ENCODE results near the gene CASKIN2. TPM values are rescaled to one million over a fixed set of nuclear protein-coding genes. Genes with fewer than 3 reads are reported as not detected.
A peak's percentile ranks its signal among the peaks of the same experiment; 100 is the strongest.

The CASKIN2 gene
- total and polyA plus RNA-seq, 3 donors from 2014 or later, result 15.6 to 22.6 (median 16.9) TPM

- intact Hi-C loops (cut with DNase I; ENCODE audit: low total_unique reads), result no loop called here
- TF ChIP-seq CTCF (IDR thresholded peaks at IDR 0.05) (no peak), POLR2A (IDR thresholded peaks at IDR 0.05) (no peak)
- Histone ChIP-seq H3K36me3 (ENCODE audit: low read depth, missing control alignments) (no peaks in the 10 kb centered on the region), H3K4me3 (no peak overlapping the region), H3K27ac (no peak overlapping the region), H3K27me3 (no peaks in the 10 kb centered on the region), H3K4me1 (peaks cover 6% of the 10 kb centered on the region), H3K9me3 (no peaks in the 10 kb centered on the region)
- DNase-seq, result no peak
- WGBS, 2 donors, result 79 to 84% methylated on average over 14 of the region's 14 CpGs
These were observed 37.3 kb upstream of the CASKIN2 start for GRCh38 chr17:75552425-75553294.

GRCh38 chr17:75551266-75551665, 35.9 kb upstream of the CASKIN2 start:
- 66 to 81% methylated on average over 7 of the region's 7 CpGs for WGBS, 2 donors
- H3K4me1 ChIP-seq, result no peaks in the 10 kb centered on the region
- DNase-seq, result peak; percentile 35
- intact Hi-C loops (cut with DNase I; ENCODE audit: low total_unique reads), result no loop called here
- TF ChIP-seq CTCF (IDR thresholded peaks at IDR 0.05), result no peak
- TF ChIP-seq POLR2A (IDR thresholded peaks at IDR 0.05), result no peak
- no peak overlapping the region for H3K27ac ChIP-seq
- H3K9me3 ChIP-seq, result no peaks in the 10 kb centered on the region
- H3K4me3 ChIP-seq, result no peak overlapping the region
- H3K27me3 ChIP-seq, result no peaks in the 10 kb centered on the region
- H3K36me3 ChIP-seq (ENCODE audit: low read depth, missing control alignments), result no peaks in the 10 kb centered on the region

- Histone ChIP-seq H3K4me1 (no peaks in the 10 kb centered on the region), H3K36me3 (ENCODE audit: low read depth, missing control alignments) (no peaks in the 10 kb centered on the region), H3K27me3 (no peaks in the 10 kb centered on the region), H3K9me3 (no peaks in the 10 kb centered on the region), H3K27ac (no peak overlapping the region), H3K4me3 (no peak overlapping the region)
- no peak for DNase-seq
- TF ChIP-seq POLR2A (IDR thresholded peaks at IDR 0.05) (no peak), CTCF (IDR thresholded peaks at IDR 0.05) (no peak)
- whole genome bisulfite sequencing, 2 donors, result 89% methylated on average over 4 of the region's 4 CpGs; no CpG with 5 or more reads in 1 of the 2 donors
- intact Hi-C loops (cut with DNase I; ENCODE audit: low total_unique reads), result no loop called here
These were observed 34.8 kb upstream of the CASKIN2 start for GRCh38 chr17:75550139-75550465.

- no peak for DNase-seq
- intact Hi-C loops (cut with DNase I; ENCODE audit: low total_unique reads), result no loop called here
- Histone ChIP-seq H3K36me3 (ENCODE audit: low read depth, missing control alignments) (no peaks in the 10 kb centered on the region), H3K9me3 (no peaks in the 10 kb centered on the region), H3K4me1 (no peaks in the 10 kb centered on the region), H3K27me3 (no peaks in the 10 kb centered on the region), H3K4me3 (no peak overlapping the region), H3K27ac (no peak overlapping the region)
- WGBS, 2 donors, result 67 to 79% methylated on average over 12 to 21 of the region's 22 CpGs
- TF ChIP-seq POLR2A (IDR thresholded peaks at IDR 0.05) (no peak), CTCF (IDR thresholded peaks at IDR 0.05) (no peak)
These were observed 34.2 kb upstream of the CASKIN2 start for GRCh38 chr17:75549246-75550138.
